Measurements from ENCODE around the gene PRAMEF1.

DNA sequence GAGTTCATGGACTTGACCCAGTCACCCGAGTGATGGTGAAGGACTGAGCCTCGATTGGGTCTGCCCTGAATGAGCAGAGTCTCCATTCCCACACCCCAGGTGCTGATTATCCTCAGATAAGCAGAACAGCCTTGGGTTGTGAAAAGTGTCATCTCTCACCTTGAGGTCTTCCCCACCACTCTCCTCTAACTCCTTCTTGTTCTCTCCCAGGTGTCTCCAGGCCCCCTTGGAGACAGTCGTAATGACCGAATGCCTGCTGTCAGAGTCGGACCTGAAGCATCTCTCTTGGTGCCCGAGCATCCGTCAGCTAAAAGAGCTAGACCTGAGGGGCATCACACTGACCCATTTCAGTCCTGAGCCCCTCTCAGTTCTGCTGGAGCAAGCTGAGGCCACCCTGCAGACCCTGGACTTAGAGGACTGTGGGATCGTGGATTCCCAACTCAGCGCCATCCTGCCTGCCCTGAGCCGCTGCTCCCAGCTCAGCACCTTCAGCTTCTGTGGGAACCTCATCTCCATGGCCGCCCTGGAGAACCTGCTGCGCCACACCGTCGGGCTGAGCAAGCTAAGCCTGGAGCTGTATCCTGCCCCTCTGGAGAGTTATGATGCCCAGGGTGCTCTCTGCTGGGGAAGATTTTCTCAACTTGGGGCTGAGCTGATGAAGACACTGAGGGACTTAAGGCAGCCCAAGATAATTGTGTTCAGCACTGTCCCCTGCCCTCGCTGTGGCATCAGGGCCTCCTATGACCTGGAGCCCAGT, 14.2 kb upstream of the PRAMEF1 start:
- TF ChIP-seq, protein P1, sequence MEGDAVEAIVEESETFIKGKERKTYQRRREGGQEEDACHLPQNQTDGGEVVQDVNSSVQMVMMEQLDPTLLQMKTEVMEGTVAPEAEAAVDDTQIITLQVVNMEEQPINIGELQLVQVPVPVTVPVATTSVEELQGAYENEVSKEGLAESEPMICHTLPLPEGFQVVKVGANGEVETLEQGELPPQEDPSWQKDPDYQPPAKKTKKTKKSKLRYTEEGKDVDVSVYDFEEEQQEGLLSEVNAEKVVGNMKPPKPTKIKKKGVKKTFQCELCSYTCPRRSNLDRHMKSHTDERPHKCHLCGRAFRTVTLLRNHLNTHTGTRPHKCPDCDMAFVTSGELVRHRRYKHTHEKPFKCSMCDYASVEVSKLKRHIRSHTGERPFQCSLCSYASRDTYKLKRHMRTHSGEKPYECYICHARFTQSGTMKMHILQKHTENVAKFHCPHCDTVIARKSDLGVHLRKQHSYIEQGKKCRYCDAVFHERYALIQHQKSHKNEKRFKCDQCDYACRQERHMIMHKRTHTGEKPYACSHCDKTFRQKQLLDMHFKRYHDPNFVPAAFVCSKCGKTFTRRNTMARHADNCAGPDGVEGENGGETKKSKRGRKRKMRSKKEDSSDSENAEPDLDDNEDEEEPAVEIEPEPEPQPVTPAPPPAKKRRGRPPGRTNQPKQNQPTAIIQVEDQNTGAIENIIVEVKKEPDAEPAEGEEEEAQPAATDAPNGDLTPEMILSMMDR (IDR thresholded peaks at IDR 0.05; ENCODE audit: insufficient read depth, low read length), result no peak
- TF ChIP-seq, protein P2, sequence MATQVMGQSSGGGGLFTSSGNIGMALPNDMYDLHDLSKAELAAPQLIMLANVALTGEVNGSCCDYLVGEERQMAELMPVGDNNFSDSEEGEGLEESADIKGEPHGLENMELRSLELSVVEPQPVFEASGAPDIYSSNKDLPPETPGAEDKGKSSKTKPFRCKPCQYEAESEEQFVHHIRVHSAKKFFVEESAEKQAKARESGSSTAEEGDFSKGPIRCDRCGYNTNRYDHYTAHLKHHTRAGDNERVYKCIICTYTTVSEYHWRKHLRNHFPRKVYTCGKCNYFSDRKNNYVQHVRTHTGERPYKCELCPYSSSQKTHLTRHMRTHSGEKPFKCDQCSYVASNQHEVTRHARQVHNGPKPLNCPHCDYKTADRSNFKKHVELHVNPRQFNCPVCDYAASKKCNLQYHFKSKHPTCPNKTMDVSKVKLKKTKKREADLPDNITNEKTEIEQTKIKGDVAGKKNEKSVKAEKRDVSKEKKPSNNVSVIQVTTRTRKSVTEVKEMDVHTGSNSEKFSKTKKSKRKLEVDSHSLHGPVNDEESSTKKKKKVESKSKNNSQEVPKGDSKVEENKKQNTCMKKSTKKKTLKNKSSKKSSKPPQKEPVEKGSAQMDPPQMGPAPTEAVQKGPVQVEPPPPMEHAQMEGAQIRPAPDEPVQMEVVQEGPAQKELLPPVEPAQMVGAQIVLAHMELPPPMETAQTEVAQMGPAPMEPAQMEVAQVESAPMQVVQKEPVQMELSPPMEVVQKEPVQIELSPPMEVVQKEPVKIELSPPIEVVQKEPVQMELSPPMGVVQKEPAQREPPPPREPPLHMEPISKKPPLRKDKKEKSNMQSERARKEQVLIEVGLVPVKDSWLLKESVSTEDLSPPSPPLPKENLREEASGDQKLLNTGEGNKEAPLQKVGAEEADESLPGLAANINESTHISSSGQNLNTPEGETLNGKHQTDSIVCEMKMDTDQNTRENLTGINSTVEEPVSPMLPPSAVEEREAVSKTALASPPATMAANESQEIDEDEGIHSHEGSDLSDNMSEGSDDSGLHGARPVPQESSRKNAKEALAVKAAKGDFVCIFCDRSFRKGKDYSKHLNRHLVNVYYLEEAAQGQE (IDR thresholded peaks at IDR 0.05; ENCODE audit: insufficient replicate concordance, low read depth), result no peak

Data from HL-60 (cell line).